ENCODE results near the gene TBL1X.
"Not testable (repeated sequence)": the region's sequence is repeated elsewhere in the genome, so short reads cannot be mapped to it uniquely, and the experiment has no call there.

Gene TBL1X

DNA sequence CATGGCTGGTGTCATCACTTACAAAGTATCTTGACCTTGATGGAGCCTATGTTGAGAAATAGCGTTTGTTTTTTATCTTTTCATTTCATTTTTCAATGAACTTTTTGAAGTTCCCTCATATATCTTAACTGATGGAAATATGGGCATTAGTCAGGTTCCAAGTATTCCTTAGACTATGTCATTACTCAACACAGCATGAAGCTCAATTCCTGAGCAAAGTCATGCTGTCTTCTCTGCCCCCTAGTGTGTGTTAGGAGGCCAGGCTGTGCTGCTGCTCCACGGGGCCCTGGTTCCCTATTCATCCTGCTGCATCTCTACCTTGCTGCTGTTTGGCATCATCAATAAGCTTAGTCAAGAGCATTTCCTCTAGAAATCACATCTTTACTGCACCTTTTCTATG is 259.9 kb downstream of the TBL1X start:
- no peak for DNase-seq

DNA sequence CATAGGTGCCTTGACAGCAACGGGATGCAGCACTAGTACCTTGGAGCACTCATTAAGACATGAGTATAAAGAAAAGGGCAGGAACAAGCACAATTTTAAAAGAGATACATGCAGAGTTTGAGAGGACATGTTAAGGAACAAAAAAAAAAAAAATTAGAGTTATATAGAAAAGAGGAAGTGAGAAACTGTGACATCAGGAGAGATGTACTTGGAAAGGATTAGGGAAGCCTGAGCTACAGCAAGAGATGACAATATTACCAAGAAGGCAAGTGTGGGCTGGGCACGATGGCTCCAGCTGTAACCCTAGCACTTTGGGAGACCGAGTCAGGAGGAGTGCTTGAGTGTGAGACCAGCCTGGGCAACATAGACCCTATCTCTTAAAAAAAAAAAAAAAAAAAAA is 263.4 kb downstream of the TBL1X start:
- DNase-seq = no peak

DNA sequence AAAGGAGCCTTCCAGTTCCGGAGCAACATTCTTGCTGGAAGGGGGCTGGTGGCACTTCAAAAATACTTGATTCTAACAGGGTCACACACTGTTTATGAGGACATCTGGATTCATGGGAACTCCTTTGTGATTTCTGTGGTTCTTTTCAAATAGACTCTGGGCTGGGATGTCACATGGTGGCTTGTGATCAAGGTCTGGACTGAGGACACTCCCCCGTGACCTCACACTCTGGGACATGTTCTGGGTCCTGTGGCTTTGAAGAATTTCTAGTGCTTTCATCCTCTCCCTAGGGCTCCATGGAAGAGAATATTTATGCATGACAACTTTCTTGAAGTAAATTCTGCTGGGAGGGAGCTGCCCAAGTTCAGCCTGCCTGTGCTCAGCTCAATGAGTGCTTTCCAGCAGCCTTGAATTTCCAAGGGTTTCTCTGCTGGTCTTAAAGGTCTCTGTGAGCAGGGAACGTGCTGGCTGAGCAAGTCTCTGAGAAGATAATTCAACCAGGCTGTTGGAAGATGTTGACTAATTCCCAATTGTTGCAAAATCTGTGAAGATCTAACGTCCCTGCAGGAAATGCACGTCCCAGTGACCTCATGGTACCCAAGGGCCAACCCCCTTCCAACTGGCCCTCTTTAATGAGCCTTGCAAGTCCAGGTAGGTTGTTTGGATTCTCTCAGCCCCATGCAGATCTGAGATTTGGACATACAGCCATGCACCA is 264.5 kb downstream of the TBL1X start:
- DNase-seq = no peak

DNA sequence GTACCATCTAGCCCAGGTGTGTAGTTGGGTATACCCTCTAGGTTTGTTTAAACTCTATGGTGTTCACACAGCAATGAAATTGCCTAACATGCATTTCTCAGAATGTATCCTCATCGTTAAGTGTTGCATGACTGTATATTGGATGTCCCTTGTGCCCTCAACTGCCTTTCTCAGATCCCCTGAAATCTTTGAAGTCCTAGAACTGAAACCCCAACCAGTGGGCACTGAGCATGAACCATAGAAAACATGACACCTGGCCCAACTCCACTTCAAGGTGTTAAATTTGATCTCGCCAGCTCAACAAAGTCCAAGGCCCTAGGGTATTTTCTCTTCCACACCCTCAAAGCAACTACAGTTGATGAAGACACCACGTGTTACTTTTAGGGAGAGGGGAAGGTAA is 265.2 kb downstream of the TBL1X start:
- DNase-seq = no peak

DNA sequence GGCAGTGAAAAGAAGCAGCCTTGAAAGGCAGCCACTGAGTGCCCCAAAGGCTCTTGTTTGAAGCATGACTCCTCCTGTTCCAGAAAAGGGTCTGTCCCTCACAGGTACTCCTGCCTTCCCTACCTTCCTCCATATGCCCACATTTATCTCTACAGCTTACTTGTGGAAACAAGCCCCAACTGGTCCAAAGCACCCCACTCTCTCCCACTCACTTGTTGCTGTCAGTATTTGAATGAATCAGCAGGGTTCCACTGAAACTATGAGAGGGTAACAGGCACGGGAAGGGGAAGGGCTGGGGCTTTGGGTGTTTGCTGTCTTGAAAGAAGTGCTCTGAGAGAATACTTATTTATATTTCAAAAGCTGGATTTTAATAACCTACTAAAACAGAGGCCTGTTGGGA is 265.9 kb downstream of the TBL1X start:
- DNase-seq = no peak

DNA sequence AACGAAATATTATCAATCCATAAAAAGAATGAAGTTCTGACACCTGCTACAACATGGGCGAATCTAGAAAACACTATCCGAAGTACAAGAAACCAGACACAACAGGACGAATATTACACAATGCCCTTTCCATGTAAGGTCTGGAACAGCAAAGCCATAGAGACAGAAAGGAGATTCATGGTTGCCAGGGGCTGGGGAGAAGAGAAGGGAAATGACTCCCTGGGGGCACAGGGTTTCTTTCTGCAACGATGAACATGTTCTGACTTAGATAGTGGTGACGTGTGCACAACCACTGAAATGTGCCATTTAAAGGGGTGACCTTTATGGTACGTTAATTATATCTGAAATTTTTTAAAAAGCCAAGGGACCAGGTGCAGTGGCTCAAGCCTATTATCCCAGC is 272.5 kb downstream of the TBL1X start:
- no peak for DNase-seq

DNA sequence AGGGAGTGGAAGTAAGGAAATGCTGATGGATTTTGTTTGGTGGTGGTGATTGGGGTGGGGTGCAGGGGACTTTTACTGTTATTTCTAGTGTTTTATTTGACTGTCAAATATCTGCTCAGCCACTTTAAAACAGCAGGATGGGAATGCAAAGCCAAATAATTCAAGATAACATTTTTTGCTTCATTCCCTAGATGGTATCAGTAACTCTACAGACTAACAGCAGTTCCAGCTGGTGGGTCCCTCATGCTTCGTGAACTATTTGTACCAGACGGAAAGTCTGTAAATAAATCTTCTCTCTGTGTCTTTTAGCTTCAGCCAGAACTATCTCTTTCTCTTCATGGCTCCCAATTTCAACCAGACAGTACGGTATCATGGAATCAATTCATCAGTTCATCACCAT is 273.3 kb downstream of the TBL1X start:
- no peak for DNase-seq

DNA sequence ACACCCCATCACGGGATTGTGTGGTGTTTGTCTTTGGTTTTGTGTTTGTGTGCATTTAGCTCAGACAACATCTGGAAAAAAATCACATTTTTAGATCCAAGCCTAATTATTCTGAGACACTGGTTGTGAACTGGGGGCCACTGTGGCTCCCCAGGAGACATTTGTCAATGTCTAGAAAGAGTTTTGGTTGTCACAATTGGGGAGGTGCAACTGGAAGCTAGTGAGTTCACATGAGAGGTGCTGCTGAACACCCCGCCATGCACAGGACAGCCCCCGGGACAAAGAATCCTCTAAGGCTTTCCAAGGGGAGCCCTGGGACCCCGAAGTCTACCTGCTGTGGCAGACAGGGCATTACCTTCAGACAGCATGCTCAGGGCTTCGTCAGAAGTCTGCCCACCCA is 274.3 kb downstream of the TBL1X start:
- DNase-seq = no peak

DNA sequence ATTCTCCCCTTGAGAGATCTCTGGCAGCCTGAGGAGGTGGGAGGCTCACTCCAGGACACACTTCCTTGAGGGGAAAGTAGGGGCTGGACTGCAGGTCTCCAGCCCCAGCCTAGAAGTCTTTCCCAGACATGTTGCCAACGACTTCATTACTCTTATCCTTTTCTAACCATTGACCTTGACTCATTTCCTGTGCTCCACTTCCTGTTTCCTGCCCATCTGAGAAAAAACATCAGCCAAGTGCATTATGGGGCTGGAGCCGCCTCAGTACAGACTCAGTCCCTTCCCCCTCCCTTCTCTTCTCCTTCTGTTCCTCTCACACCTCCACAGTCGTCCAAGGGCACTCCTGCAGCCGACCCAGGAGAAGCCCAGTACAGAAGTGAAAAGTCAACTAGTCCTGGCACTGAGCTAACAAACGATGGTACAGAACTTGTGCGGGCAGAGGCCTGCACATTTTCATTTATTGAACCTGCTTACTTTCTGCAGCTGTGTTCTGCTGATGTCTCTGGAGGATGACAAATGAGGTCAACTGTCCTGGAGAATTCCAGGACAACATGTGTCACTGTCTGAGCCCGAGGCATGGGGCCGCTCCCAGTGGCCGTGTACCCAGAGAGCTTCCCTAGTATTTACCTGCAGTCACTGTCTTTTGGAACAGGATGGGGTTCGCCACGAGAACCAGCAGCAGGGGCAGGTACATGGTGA is 280.7 kb downstream of the TBL1X start:
- DNase-seq = no peak

DNA sequence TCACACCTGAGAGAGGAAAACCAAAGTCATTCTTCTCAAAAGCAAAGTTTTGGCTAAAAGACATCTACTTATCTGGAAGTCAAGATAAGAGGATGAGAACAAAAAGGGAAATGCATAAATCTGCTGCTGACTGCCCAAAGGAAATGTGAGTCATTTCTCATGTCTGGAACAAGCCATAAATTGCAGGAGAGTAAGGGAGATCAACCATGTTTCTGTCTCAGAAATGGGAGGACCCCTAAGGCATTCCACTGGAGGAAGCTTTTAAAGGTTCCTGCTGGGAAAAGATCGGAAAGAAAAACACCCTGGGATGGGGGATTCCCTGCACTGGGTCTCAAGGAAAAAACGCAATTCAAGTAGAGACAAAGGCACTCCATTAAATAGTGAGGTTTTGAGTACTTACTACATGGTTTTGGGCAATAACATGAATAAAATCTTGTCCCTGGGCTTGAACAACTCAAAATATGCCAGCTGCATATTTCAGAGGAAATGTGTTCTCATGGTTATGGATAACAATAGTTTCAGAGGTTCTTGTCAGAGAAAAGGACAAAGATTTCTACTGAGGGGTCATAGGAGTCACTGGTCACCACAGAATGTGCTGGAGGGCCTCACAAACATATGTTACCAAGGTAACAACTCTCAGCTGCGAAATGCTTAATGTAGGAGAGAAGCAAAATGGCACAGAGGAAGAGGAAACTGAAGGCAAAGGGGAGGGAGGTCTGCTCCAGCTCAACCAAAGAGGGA is 281.5 kb downstream of the TBL1X start:
- no peak for DNase-seq

DNA sequence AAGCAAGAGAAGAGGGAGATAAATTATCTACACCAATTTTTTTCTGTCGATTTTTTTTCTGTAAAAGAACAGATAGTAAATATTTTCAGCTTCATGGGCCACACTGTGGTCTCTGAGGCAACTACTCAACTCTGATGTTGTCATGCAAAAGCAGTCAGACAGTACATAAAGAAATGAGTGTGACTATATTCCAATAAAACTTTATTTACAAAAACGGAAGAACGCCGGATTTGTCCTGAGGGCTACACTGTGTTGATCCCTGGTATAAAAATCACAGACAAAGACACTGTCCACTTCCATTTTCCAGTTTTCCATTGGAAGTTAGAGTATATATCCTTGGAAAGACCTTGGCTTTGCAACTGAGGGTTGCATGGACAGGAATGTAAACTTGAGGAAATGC is 282.8 kb downstream of the TBL1X start:
- DNase-seq = no peak

DNA sequence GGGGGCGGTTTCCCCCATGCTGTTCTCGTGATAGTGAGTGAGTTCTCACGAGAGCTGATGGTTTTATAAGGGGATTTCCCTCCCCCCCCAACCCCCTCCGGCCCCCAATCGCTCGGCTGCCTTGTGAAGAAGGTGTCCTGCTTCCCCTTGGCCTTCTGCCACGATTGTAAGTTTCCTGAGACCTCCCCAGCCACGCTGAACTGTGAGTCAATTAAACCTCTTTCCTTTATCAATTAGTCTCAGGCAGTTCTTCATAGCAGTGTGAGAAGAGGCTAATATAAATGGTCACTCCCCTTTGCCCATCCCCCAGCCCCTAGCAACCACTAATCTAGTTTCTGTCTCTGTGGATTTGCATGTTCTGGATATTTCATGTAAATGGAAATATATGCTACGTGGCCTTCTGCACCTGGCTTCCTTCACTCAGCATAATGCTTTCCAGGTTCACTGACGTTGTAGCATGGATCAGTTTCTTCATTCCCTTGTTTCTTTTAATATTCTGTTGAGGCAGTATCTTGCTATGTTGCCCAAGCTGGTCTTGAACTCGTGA is 284.4 kb downstream of the TBL1X start:
- no peak for DNase-seq

DNA sequence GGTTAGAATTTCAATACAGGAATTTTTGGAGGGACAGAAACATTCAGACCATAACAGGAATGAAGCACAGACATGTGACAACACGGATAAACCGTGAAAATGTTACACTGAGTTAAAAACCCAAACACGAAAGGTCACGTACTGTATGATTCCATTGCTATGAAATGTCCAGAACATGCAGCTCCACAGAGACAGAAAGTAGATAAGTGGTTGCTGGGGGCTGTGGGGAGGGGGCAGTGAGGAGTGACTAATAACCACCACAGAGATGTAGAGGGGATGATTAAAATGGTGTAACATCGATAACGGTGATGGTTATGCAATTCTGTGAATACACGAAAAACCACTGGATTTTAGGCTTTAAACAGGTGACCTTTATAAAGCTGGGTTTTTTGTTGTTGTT is 292.5 kb downstream of the TBL1X start:
- DNase-seq = no peak

DNA sequence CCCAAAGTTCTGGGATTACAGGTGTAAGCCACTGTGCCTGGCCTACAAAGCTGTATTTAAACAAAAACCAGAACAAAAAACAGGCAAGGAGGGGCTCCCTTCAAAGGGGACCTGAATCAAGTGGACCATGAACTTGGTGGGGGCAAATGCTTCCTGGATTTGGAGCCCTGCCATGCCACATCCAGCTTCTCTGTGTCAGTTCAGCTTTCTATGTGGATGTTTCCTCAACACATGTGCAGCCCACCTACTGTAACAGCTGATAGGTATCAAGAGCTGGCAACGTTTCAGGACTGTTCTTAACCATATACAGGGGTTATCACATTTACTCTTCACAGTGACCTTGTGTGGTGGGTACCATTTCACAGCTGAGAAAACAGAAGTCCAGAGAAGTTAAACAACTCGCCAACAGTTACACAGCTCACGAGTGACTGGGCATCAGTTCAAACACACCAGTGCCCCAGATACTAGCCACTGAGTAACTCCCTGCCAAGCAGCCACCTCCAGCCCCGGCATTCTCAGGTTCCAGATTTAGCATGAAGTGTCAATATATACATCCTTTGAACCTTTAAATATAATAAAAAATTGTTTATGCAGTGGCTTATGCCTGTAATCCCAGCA is 293.3 kb downstream of the TBL1X start:
- no peak for DNase-seq

DNA sequence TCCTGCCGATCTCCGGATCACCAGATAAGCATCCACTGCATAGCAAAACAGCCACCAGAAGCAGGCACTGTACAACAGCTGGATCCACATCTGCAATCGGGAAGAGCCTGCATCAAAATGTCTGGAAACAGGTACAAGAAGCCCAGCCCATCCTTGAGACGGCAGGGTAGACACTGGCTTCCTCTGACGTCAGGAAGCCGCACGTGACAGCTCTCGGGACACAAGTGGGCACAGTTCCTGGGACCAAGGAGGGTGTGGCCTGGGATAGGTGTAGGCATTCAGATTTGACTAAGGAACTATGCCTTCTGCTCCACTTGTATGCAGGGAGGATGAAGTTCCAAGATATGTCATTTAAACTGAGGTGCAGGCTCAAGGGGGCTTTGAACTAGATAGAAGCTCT is 294.5 kb downstream of the TBL1X start:
- no peak for DNase-seq

DNA sequence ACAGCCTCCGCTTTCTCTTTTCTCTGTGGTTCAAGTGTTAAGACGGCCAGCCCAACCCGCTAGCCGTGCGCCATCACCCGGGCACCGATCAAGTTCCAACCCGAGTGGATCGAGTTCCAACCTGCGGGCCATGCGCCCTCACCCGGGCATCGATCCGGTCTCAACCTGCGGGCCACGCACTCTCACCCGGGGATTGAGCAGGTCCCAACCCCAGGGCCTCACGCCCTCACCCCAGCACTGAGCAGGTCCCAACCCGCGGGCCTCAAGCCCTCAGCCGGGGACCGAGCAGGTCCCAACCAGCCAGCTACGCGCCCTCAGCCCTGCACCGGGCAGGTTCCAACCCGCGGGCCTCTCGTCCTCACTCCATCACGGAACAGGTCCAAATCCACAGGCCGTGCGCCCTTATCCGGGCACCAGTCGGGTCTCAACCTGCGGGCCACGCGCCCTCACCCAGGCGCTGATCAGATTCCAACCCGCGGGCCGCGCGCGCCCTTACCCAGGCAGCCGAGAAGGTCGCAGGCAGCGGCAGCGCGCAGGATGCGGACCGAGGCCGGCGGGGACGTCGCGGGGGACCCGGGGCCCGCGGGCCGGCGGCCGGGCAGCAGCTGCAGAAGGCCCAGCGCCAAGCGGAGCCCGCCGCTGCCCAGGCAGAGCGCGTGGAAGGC is 300.3 kb downstream of the TBL1X start:
- DNase-seq = no peak

DNA sequence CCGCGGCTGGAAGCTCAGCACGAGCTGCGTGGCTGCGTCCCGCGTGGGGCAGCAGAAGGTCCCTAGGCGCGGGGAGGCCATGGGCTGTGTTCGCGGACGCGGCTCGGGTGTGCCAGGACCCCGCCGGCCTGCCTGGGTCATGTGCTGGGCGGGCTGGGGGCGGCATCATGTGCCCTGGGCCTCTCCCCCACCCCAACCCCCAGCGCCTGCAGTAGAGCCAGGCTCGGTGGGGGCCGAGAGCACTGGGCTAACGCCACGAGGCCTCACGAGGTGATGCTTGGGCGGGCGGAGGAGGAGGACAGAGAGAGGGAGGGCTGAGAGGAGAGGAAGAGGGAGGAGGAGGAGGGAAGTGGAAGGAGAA is 300.9 kb downstream of the TBL1X start, which contains the start of gene GPR143:
Gene GPR143 (minus strand): TSS at position 111 of the 361 bp plus-strand sequence. CDS start 30 bp downstream, at position 81.
- no peak for DNase-seq

DNA sequence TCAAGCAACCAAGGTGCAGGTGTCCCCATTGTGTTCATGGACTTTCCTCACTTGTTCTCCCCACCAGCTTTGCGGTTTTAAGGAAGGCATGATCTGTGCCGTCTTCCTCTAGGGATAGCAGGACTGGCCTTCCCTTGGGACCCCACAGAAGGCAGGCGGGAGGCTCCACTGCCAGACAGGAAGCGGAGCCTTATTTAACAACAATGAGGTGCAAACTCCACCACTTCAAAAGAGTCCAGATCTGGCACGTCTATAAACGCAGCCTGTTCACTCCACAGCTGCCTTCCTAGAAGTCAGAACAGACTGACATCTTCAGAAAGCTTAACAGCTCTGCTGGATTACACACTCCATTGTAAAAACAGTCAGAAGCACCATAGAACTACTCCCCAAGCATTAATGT is 302.5 kb downstream of the TBL1X start:
- no peak for DNase-seq

DNA sequence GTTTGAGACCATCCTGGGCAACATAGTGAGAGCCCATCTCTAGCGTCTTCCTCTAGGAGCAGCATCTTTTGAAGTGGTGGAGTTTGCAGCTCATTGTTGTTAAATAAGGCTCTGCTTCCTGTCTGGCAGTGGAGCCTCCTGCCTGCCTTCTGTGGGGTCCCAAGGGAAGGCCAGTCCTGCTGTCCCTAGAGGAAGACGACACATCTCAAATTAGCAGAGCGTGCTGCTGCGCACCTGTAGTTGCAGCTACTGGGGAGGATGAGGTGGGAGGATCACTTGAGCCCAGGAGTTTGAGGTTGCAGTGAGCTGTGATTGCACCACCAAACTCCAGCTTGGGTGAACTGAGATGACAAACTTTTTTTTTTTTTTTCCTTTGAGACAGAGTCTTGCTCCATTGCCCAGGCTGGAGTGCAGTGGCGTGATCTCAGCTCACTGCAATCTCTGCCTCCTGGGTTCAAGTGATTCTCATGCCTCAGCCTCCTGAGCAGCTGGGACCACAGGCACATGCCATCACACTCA is 303.5 kb downstream of the TBL1X start:
- DNase-seq = not testable (repeated sequence)

DNA sequence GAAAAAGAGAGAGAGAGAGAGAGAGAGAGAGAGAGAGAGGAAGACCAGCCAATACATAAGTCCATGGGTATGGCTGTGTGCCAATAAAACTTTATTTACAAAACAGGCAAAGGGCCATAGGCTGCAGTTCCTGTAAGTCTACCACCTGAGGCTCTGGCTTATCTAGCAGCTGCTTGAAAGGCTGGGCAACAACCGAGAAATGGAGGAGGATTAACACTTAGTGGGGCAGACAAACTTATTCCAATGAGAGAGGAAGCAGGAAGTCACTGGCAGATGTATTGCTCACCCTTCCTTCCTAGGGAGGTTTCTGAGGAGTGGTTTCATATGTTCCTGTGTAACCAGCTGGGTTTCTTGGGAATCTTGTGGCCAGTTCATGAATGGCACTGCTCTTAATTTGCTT is 305.5 kb downstream of the TBL1X start:
- no peak for DNase-seq

DNA sequence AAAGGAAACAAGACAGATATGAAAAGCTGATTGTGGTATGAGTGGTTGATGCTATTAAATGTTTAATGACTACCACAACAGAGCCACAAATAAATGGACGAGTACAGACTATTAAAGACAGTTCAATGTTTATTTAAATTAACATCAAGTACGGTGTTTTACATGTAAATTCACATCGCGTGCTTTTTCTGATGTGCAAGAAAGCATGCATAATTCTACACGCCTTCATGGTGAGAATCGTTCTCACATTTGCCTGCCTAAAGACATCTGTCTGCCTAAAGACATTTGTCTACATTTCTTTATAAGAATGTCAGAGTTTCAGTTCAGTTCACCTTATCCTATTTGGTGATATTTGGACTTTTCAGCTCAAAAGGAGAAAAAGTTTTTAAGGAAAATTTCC is 308.1 kb downstream of the TBL1X start:
- DNase-seq = no peak

DNA sequence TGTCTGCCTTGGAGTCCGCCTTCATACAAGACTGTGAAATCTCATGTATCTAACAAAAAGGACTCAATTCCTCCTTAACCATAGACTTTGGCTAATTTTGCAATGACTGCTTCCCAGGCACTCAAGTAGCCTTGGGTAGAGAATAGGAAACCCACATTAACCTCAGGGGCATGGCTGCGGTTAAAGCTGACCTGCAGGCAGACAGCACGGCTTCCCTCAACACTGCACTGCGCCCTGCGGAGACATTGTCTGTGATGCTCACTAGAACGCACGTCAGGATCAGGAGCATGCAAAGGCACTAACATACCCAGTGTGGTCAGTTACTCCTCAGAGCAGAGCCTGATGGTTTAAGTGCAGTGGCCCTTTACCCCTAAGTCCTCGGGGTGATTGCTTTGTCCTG is 311.1 kb downstream of the TBL1X start:
- DNase-seq = no peak

DNA sequence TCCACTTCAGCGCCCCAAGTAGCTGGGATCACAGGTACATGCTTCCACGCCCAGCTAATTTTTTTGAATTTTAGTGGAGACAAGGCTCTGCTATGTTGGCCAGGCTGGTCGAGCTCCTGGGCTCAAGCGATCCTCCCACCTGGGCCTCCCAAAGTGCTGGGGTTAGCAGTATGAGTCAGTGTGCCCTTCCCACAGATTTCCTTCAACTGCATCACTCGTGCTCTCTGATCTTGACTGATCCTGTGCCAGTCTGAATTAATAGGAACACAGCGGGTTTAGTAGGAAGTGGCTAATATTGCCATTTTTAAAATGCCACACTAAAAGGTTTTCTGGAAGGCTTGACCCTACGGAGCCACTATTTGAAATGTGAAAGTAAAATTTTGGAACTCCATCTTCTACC is 317.1 kb downstream of the TBL1X start:
- no peak for DNase-seq
